ENCODE results near the gene DIP2C.
"Not testable (repeated sequence)": the region's sequence is repeated elsewhere in the genome, so short reads cannot be mapped to it uniquely, and the experiment has no call there.

The DIP2C gene

GRCh38 chr10:436911-437665 lies 252.4 kb downstream of the DIP2C start:
- DNase-seq = peak in 2 of 5 experiments; percentile 17 to 78

- DNase-seq = no peak
Observed at GRCh38 chr10:436013-436697, 253.3 kb downstream of the DIP2C start.

GRCh38 chr10:435397-435796 lies 254.1 kb downstream of the DIP2C start:
- no peak for DNase-seq

- no peak for DNase-seq
Observed at GRCh38 chr10:429696-430095, 259.8 kb downstream of the DIP2C start.

- no peak for DNase-seq
Observed at GRCh38 chr10:427761-428519, 261.5 kb downstream of the DIP2C start.

GRCh38 chr10:425365-425764 lies 264.1 kb downstream of the DIP2C start:
- not testable (repeated sequence) for DNase-seq

- DNase-seq = not testable (repeated sequence)
Observed at GRCh38 chr10:424724-425123, 264.7 kb downstream of the DIP2C start.

GRCh38 chr10:423178-423577 lies 266.3 kb downstream of the DIP2C start:
- DNase-seq = no peak

- no peak for DNase-seq
Observed at GRCh38 chr10:422675-423074, 266.8 kb downstream of the DIP2C start.

GRCh38 chr10:422241-422640 lies 267.2 kb downstream of the DIP2C start:
- DNase-seq = no peak

GRCh38 chr10:421170-421569 lies 268.3 kb downstream of the DIP2C start:
- DNase-seq = no peak

- DNase-seq = no peak
Observed at GRCh38 chr10:420154-421121, 269.0 kb downstream of the DIP2C start.

GRCh38 chr10:418894-419293 lies 270.6 kb downstream of the DIP2C start:
- no peak for DNase-seq

- DNase-seq = no peak
Observed at GRCh38 chr10:418226-418625, 271.2 kb downstream of the DIP2C start.

- no peak for DNase-seq
Observed at GRCh38 chr10:416091-416515, 273.4 kb downstream of the DIP2C start.

GRCh38 chr10:413662-414071 lies 275.8 kb downstream of the DIP2C start:
- DNase-seq = no peak

GRCh38 chr10:412109-412508 lies 277.4 kb downstream of the DIP2C start:
- no peak for DNase-seq

GRCh38 chr10:411603-412002 lies 277.9 kb downstream of the DIP2C start:
- no peak for DNase-seq

- no peak for DNase-seq
Observed at GRCh38 chr10:409408-410040, 279.9 kb downstream of the DIP2C start.

GRCh38 chr10:408236-408635 lies 281.2 kb downstream of the DIP2C start:
- DNase-seq = no peak

GRCh38 chr10:406976-407375 lies 282.5 kb downstream of the DIP2C start:
- DNase-seq = no peak

GRCh38 chr10:405648-406047 lies 283.8 kb downstream of the DIP2C start:
- DNase-seq = no peak

Data from T-helper 2 cell (primary cell).